HCT116 (cell line): ENCODE data around the gene TPBGL. TPM values are rescaled to one million over a fixed set of nuclear protein-coding genes. Genes with fewer than 3 reads are reported as not detected.

Source experiments
- ATAC-seq: fragments of 200-7000 bp; cut with Tn5 transposase; 2 replicates; pipeline ENCODE4 v1.9.1; 2020; ENCODE audit warnings: mild to moderate bottlenecking, moderate library complexity
- BruUV-seq: library from RNA; stranded (reverse); fragments of 400-500 nt; replicated peaks from 2 replicates; lab custom pipeline; 2021; lab: Mats Ljungman, UMichigan
- CTCF ChIA-PET: fragments of 300-600 bp; sonication (Branson Sonifier 250); formaldehyde crosslinking; loops from one replicate; lab custom pipeline; 2021; ENCODE audit warnings: antibody characterized with exemption; lab: Charles Lee
- POLR2A ChIA-PET: fragments of 300-600, 350-600 bp; sonication (Branson Sonifier 250); formaldehyde crosslinking; loops from one replicate; lab custom pipeline; 2021; ENCODE audit warnings: antibody characterized with exemption; lab: Charles Lee
- RAD21 ChIA-PET, 2 experiments: fragments of 300-600 bp; sonication (Branson Sonifier 250); formaldehyde crosslinking; loops; one replicate each; lab custom pipeline; 2023; ENCODE audit warnings: low total read pairs in 2 of 2; ENCODE audit not compliant: uncharacterized antibody in 2 of 2, unreplicated experiment in 2 of 2, low non-redundant PET in 1 of 2; lab: Charles Lee
- DNase-seq: peaks from one replicate; pipeline ENCODE4 v3.0.0-alpha.2; 2010; ENCODE audit warnings: low read depth, low spot score
- H2AFZ ChIP-seq: fragments of 200-600 bp; shearing (Covaris generic), sonication (generic); 2 replicates; pipeline ENCODE4 v1.6.1; 2017; ENCODE audit warnings: low read depth, mixed run types, mixed read lengths, antibody characterized with exemption, low read length; ENCODE audit not compliant: poor library complexity, severe bottlenecking
- H3K27ac ChIP-seq: 2 replicates; pipeline ENCODE4 v1.5.1; 2012; ENCODE audit warnings: low read depth, low read length
- H3K27me3 ChIP-seq: fragments of 200-600 bp; sonication (generic); 2 replicates; pipeline ENCODE4 v1.6.1; 2016; ENCODE audit warnings: mixed run types, low read length, mixed read lengths; ENCODE audit not compliant: insufficient read depth
- H3K36me3 ChIP-seq, 2 experiments: fragments of 200-500 bp in 1 of 2; fragments of 200-600 bp in 1 of 2; sonication (Bioruptor generic) in 1 of 2; sonication (generic) in 1 of 2; 2 replicates each; pipeline versions ENCODE4 v1.5.1 to v1.6.1; 2014 to 2016; ENCODE audit warnings: low read length in 2 of 2, inconsistent platforms in 1 of 2, mixed read lengths in 1 of 2, mixed run types in 1 of 2; ENCODE audit not compliant: insufficient read depth in 2 of 2, control insufficient read depth in 1 of 2
- H3K4me1 ChIP-seq, 2 experiments: fragments of 200-600 bp in 1 of 2; sonication (generic) in 1 of 2; 2 replicates each; pipeline versions ENCODE4 v1.5.1 to v1.6.1; 2012 to 2017; ENCODE audit warnings: low read length in 2 of 2, inconsistent platforms in 1 of 2, mild to moderate bottlenecking in 1 of 2, mixed read lengths in 1 of 2, mixed run types in 1 of 2, moderate library complexity in 1 of 2; ENCODE audit not compliant: insufficient read depth in 2 of 2, control insufficient read depth in 1 of 2
- H3K4me2 ChIP-seq: fragments of 200-600 bp; sonication (generic); 2 replicates; pipeline ENCODE4 v1.6.1; 2017; ENCODE audit warnings: mixed run types, low read length, mixed read lengths
- H3K4me3 ChIP-seq, 2 experiments: fragments of 200-600 bp in 1 of 2; sonication (generic) in 1 of 2; replicated peaks in 1 of 2; 2 replicates each; pipeline ENCODE4 v1.5.1; 2011 to 2016; ENCODE audit warnings: low read length in 2 of 2, control low read depth in 1 of 2, low read depth in 1 of 2, mild to moderate bottlenecking in 1 of 2, mixed read lengths in 1 of 2, mixed run types in 1 of 2
- H3K79me2 ChIP-seq: fragments of 200-600 bp; sonication (generic); 2 replicates; pipeline ENCODE4 v1.6.1; 2017; ENCODE audit warnings: mild to moderate bottlenecking, mixed run types, low read length, moderate library complexity, mixed read lengths; ENCODE audit not compliant: insufficient read depth
- H3K9ac ChIP-seq: fragments of 200-600 bp; sonication (generic); 2 replicates; pipeline ENCODE4 v1.6.1; 2016; ENCODE audit warnings: low read length, mixed read lengths
- H3K9me2 ChIP-seq: fragments of 200-600 bp; sonication (generic), shearing (Covaris generic); 2 replicates; pipeline ENCODE4 v1.6.1; 2017; ENCODE audit warnings: mixed run types, mild to moderate bottlenecking, moderate library complexity; ENCODE audit not compliant: insufficient read depth
- H3K9me3 ChIP-seq, 2 experiments: fragments of 200-500 bp in 1 of 2; fragments of 200-600 bp in 1 of 2; sonication (Bioruptor generic) in 1 of 2; sonication (generic) in 1 of 2; 2 replicates each; pipeline ENCODE4 v1.6.1; 2014 to 2017; ENCODE audit warnings: low read length in 2 of 2, mixed read lengths in 2 of 2, inconsistent platforms in 1 of 2, low read depth in 1 of 2, mild to moderate bottlenecking in 1 of 2, mixed run types in 1 of 2, moderate library complexity in 1 of 2; ENCODE audit not compliant: control insufficient read depth in 1 of 2, insufficient read depth in 1 of 2
- H4K20me1 ChIP-seq: fragments of 200-600 bp; sonication (generic), shearing (Covaris generic); 2 replicates; pipeline ENCODE4 v1.6.1; 2017; ENCODE audit warnings: mixed run types, mild to moderate bottlenecking, moderate library complexity; ENCODE audit not compliant: insufficient read depth
- ATF3 ChIP-seq: IDR thresholded peaks from 2 replicates; pipeline ENCODE4 v1.6.1; 2012
- CBX3 ChIP-seq: IDR thresholded peaks from 2 replicates; pipeline ENCODE4 v1.6.1; 2012; ENCODE audit warnings: low read depth
- CTCF ChIP-seq, 3 experiments: fragments of 200-600 bp in 1 of 3; sonication (generic) in 1 of 3; IDR thresholded peaks in 2 of 3; conservative IDR thresholded peaks in 1 of 3; 2 replicates each; pipeline ENCODE4 v1.5.1; 2012 to 2017; ENCODE audit warnings: low read depth in 2 of 3, low read length in 2 of 3, antibody characterized with exemption in 1 of 3, borderline replicate concordance in 1 of 3, control low read depth in 1 of 3, mild to moderate bottlenecking in 1 of 3, mixed read lengths in 1 of 3, mixed run types in 1 of 3, moderate library complexity in 1 of 3; ENCODE audit not compliant: insufficient read depth in 1 of 3
- EGR1 ChIP-seq: IDR thresholded peaks from 2 replicates; pipeline ENCODE4 v1.6.1; 2012; ENCODE audit warnings: low read depth
- ELF1 ChIP-seq: IDR thresholded peaks from 2 replicates; pipeline ENCODE4 v1.6.1; 2012; ENCODE audit warnings: low read depth, borderline replicate concordance
- EZH2phosphoT487 ChIP-seq: fragments of 200-600 bp; IDR thresholded peaks from 2 replicates; pipeline ENCODE4 v1.6.1; 2018; ENCODE audit warnings: antibody characterized with exemption, borderline replicate concordance
- JUND ChIP-seq: IDR thresholded peaks from 2 replicates; pipeline ENCODE4 v1.6.1; 2012
- POLR2AphosphoS5 ChIP-seq: IDR thresholded peaks from 2 replicates; pipeline ENCODE4 v1.6.1; 2011; ENCODE audit warnings: mild to moderate bottlenecking, low read depth, low read length, moderate library complexity
- REST ChIP-seq: IDR thresholded peaks from 2 replicates; pipeline ENCODE4 v1.6.1; 2012; ENCODE audit warnings: low read depth
- SIN3A ChIP-seq: IDR thresholded peaks from 2 replicates; pipeline ENCODE4 v1.6.1; 2012; ENCODE audit warnings: low read depth
- SP1 ChIP-seq: IDR thresholded peaks from 2 replicates; pipeline ENCODE4 v1.6.1; 2012; ENCODE audit warnings: low read depth
- ZBTB33 ChIP-seq: IDR thresholded peaks from 2 replicates; pipeline ENCODE4 v1.6.1; 2011; ENCODE audit warnings: mild to moderate bottlenecking, low read length, moderate library complexity; ENCODE audit not compliant: insufficient replicate concordance; ENCODE audit errors: extremely low read depth
- ZNF274 ChIP-seq: fragments of 200-500 bp; sonication (Bioruptor generic); IDR thresholded peaks from 2 replicates; pipeline ENCODE4 v1.6.1; 2014; ENCODE audit warnings: mild to moderate bottlenecking, low read depth, low read length, inconsistent platforms
- intact Hi-C: fragments of 100-400 bp; cut with micrococcal nuclease; formaldehyde crosslinking; loops from 2 replicates; pipeline ENCODE4 v1.10.0; 2022
- total RNA-seq: library from RNA; stranded (reverse); gene quantifications from one replicate; pipeline ENCODE4 v1.2.1, GENCODE V29; 2021; ENCODE audit not compliant: unreplicated experiment

Gene TPBGL
- total RNA-seq, 1 experiment from 2014 or later = 0.12 TPM

GRCh38 chr11:75199412-75199955, 41.1 kb upstream of the TPBGL start (continued):
- TF ChIP-seq CTCF (IDR thresholded peaks at IDR 0.05 in 2 of 3, conservative IDR thresholded peaks at IDR 0.05 in 1 of 3; ENCODE audit: borderline replicate concordance in 1 of 3, insufficient read depth in 1 of 3, low read depth in 2 of 3, low read length in 2 of 3) = no peak

- H4K20me1 ChIP-seq = no peaks in the 10 kb centered on the region
- intact Hi-C loops = no loop called here
- no peak for TF ChIP-seq SP1
- no peak for TF ChIP-seq ZBTB33
- TF ChIP-seq EGR1 = no peak
- no peak for TF ChIP-seq SIN3A
- no peak for TF ChIP-seq ATF3
- no peak for TF ChIP-seq JUND
- TF ChIP-seq EZH2phosphoT487 = no peak
- TF ChIP-seq POLR2AphosphoS5 = no peak
- TF ChIP-seq REST = no peak
- no peak for TF ChIP-seq ELF1
- TF ChIP-seq ZNF274 = no peak
- TF ChIP-seq CBX3 = no peak
- DNase-seq (no peak), ATAC-seq (no peak)
- H3K4me3 ChIP-seq = no peak overlapping the region
- no peaks in the 10 kb centered on the region for H3K9me2 ChIP-seq
- 0 out of 2 replicates have a peak, but pooled peaks cover 3% of the 10 kb centered on the region for H3K27me3 ChIP-seq
- ChIA-PET CTCF (no interaction called here), POLR2A (no interaction called here), RAD21 (no interaction called here)
- no peaks in the 10 kb centered on the region for H3K79me2 ChIP-seq
- H3K4me2 ChIP-seq = no peak overlapping the region
- H3K9ac ChIP-seq = no peak overlapping the region
- no peak overlapping the region for H2AFZ ChIP-seq
- no peaks in the 10 kb centered on the region for H3K4me1 ChIP-seq
- no TSS peak for BruUV-seq
- H3K36me3 ChIP-seq = no peaks in the 10 kb centered on the region
- no peak overlapping the region for H3K27ac ChIP-seq
- H3K9me3 ChIP-seq = no peaks in the 10 kb centered on the region
Measured at GRCh38 chr11:75200051-75200450, 40.5 kb upstream of the TPBGL start.
